GM12801 (cell line): ENCODE data around the gene ALK.

Source experiments
- TF ChIP-seq, protein P1 (sequence below): IDR thresholded peaks from one replicate; pipeline ENCODE4 v1.5.1; 2011; ENCODE audit warnings: control low read depth; ENCODE audit not compliant: insufficient read length; ENCODE audit errors: extremely low read depth

Gene ALK

GRCh38 chr2:29921560-29921915 is at the start of gene ALK:
TSS of gene ALK (minus strand) at chr2:29921586. CDS start at chr2:29920659, 927 bp downstream.
- TF ChIP-seq, protein P1, sequence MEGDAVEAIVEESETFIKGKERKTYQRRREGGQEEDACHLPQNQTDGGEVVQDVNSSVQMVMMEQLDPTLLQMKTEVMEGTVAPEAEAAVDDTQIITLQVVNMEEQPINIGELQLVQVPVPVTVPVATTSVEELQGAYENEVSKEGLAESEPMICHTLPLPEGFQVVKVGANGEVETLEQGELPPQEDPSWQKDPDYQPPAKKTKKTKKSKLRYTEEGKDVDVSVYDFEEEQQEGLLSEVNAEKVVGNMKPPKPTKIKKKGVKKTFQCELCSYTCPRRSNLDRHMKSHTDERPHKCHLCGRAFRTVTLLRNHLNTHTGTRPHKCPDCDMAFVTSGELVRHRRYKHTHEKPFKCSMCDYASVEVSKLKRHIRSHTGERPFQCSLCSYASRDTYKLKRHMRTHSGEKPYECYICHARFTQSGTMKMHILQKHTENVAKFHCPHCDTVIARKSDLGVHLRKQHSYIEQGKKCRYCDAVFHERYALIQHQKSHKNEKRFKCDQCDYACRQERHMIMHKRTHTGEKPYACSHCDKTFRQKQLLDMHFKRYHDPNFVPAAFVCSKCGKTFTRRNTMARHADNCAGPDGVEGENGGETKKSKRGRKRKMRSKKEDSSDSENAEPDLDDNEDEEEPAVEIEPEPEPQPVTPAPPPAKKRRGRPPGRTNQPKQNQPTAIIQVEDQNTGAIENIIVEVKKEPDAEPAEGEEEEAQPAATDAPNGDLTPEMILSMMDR, result no peak

DNA sequence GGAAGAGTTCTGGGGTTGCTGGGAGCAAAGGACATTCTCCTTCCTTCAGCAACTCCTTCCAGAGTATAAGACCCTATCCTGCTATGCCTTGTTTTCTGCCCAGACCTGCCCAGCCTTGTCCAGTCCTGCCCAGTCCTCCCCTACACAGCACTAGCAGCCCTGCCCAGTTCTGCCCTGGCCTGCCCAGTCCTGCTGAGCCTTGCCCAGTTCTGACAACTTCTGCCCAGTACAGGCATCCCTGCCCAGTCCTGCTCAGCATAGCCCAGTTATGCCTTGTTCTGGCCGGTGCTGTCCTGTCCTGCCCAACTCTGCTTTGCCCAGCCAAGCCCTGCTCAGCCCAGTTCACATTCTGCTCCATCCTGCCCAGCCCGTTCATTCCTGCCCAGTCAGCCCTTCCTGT is 44.9 kb upstream of the ALK start:
- TF ChIP-seq, protein P1, result no peak

DNA sequence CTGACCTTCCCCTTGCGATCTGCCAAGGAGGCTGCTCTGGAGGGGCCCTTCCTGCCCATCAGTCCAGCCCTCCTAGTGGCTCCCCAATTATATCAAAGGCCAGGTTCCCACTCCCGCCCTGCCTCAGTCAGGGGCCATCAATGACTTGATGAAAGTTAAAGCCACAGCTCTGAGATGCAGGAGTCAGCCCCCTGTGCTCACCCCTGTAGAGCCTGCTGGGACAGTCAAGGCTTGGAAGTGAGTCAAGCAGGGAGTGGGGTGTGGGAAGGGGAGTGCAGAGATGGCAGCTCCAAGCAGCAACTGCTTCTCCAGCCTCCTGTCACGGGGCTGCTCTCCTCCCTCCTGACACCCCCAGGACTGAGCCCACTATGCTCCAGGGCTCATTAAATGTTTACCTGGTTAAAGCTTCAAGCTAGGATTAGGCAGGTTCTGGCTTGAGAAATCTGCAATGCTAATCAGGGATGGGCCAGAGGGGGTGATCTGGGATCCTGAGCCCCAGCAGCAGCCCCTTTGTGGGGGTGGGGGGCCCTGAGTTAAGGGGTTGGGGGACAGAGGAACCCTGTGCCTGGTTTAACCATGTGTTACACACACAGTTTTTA is 42.7 kb upstream of the ALK start:
- TF ChIP-seq, protein P1, result no peak

DNA sequence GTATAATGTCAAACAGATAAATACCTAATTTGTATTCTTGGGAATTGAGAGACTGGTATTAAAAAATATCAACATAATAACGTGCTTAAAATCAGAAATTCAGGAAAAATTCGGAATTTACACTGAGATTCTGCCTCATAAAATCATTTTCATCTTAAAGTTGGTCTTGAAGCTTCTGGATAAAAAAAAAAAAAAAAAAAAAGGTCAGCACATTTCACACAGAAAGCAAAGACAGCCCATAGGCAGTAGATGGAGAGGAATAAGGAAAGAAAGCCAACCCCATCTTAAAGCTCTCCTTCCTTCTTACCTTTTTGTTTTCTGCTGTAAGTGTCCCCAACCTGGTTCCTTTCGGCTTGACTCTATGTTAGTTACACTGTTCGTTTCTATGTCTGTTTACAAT is 41.5 kb upstream of the ALK start:
- TF ChIP-seq, protein P1, result no peak

- TF ChIP-seq, protein P1, result no peak
Measured at GRCh38 chr2:29954316-29954715, 32.9 kb upstream of the ALK start.

- TF ChIP-seq, protein P1, result no peak
Measured at GRCh38 chr2:29952973-29953372, 31.6 kb upstream of the ALK start.

- TF ChIP-seq, protein P1, result no peak
Measured at GRCh38 chr2:29951576-29951975, 30.2 kb upstream of the ALK start.
